HepG2 (cell line): Measurements from ENCODE around the gene ABAT.

Experiments
- CTCF ChIP-seq: sonication (generic); formaldehyde crosslinking; IDR thresholded peaks from 2 replicates; pipeline ENCODE4 v1.5.0; 2020; ENCODE audit warnings: mild to moderate bottlenecking, missing genetic modification reagents, moderate library complexity
- ELF1 ChIP-seq: sonication (generic); formaldehyde crosslinking; IDR thresholded peaks from 2 replicates; pipeline ENCODE4 v1.4.0; 2020; ENCODE audit warnings: missing genetic modification reagents
- MXI1 ChIP-seq: IDR thresholded peaks from 3 replicates; pipeline ENCODE4 v1.6.1; 2012; ENCODE audit warnings: low read depth, low read length, inconsistent platforms, borderline replicate concordance
- RBM22 ChIP-seq: fragments of 200-400 bp; formaldehyde crosslinking; optimal IDR thresholded peaks from 2 replicates; pipeline ENCODE3; 2017; ENCODE audit warnings: mild to moderate bottlenecking, low read length, moderate library complexity
- REL ChIP-seq: sonication (generic); formaldehyde crosslinking; conservative IDR thresholded peaks from 2 replicates; pipeline ENCODE4 v1.8.0; 2022; ENCODE audit warnings: mild to moderate bottlenecking, missing genetic modification reagents, moderate library complexity
- SP140L ChIP-seq: sonication (generic); formaldehyde crosslinking; IDR thresholded peaks from 2 replicates; pipeline ENCODE4 v1.4.0; 2020; ENCODE audit warnings: missing genetic modification reagents, borderline replicate concordance
- ZNF512 ChIP-seq: sonication (generic); formaldehyde crosslinking; IDR thresholded peaks from 2 replicates; pipeline ENCODE4 v1.4.0; 2020; ENCODE audit warnings: mild to moderate bottlenecking, missing genetic modification reagents

- TF ChIP-seq MXI1 = no peak
- TF ChIP-seq ELF1 (CRISPR knock-in tag) = no peak
- TF ChIP-seq REL = no peak
- no peak for TF ChIP-seq SP140L (CRISPR knock-in tag)
- no peak for TF ChIP-seq RBM22
- no peak for TF ChIP-seq ZNF512 (CRISPR knock-in tag)
- no peak for TF ChIP-seq CTCF (CRISPR knock-in tag)
Measured at GRCh38 chr16:8812162-8812843, 137.9 kb downstream of the ABAT start.
